ENCODE data around the gene GPRC5B.

The GPRC5B gene

GRCh38 chr16:19883966-19884485 lies 622 bp downstream of the GPRC5B start:
- no peak overlapping the region for H3K4me3 ChIP-seq (ENCODE audit: low read length)

GRCh38 chr16:19883296-19883965 lies 1.2 kb downstream of the GPRC5B start:
- H3K4me3 ChIP-seq (ENCODE audit: low read length) = no peak overlapping the region
- TF ChIP-seq ZNF274 (IDR thresholded peaks at IDR 0.05; ENCODE audit: low read depth, low read length) = no peak

More at GRCh38 chr16:19883966-19884485, 622 bp downstream of the GPRC5B start:
- no peak for TF ChIP-seq ZNF274 (IDR thresholded peaks at IDR 0.05; ENCODE audit: low read depth, low read length)

DNA sequence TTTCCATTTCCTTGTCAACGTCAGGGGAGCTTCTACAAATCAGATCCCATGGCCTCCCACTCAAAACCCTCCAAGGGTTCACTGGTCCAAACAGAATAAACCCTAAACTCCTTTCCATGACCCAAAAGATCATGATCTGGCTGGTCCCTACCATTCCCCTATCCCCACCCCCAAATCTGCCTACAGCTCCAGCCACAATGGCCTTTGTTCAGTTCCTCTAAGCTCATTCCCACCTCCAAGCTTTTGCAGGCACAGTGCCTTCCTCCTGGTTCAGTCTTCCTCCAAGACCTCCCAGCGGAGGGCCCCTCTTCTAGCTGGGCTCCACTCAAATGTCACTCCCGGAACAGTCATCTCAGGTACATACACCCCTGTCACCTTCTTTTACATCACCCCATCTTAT lies 2.0 kb downstream of the GPRC5B start:
- no peak overlapping the region for H3K4me3 ChIP-seq (ENCODE audit: low read length)
- no peak for TF ChIP-seq ZNF274 (IDR thresholded peaks at IDR 0.05; ENCODE audit: low read depth, low read length)

- no peak for TF ChIP-seq ZNF274 (IDR thresholded peaks at IDR 0.05; ENCODE audit: low read depth, low read length)
- no peak overlapping the region for H3K4me3 ChIP-seq (ENCODE audit: low read length)
Observed at GRCh38 chr16:19882186-19882585, 2.5 kb downstream of the GPRC5B start.

- no peak for TF ChIP-seq ZNF274 (IDR thresholded peaks at IDR 0.05; ENCODE audit: low read depth, low read length)
- H3K4me3 ChIP-seq (ENCODE audit: low read length) = no peak overlapping the region
Observed at GRCh38 chr16:19881783-19882182, 2.9 kb downstream of the GPRC5B start.

- no peak overlapping the region for H3K4me3 ChIP-seq (ENCODE audit: low read length)
- no peak for TF ChIP-seq ZNF274 (IDR thresholded peaks at IDR 0.05; ENCODE audit: low read depth, low read length)
Observed at GRCh38 chr16:19881028-19881427, 3.6 kb downstream of the GPRC5B start.

DNA sequence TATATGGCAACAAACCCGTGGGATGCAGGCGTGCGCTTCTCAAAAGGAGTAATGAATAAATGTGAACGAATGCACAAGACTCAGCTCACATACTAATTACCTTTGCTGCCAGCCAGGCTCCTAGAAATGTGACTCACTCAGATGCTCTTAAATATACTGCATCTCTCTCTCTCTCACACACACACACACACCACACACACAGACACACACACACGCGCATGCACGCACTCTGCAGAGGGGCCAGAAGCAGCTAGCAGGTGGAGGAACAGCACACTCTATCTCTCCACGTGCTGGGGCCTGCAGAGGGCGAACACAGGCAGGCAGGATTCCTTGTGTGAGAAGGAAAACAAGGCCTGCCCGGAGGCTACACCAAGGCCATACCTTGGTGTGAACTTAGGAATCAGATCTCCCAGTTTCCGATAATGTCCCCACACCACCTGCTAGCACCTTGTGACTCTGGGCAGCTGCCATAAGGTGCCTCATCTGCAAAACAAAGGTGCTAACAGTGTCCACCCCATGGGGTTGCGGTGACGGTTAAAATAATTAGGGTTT lies 5.3 kb downstream of the GPRC5B start:
- H3K4me3 ChIP-seq (ENCODE audit: low read length) = no peak overlapping the region
- TF ChIP-seq ZNF274 (IDR thresholded peaks at IDR 0.05; ENCODE audit: low read depth, low read length) = no peak

DNA sequence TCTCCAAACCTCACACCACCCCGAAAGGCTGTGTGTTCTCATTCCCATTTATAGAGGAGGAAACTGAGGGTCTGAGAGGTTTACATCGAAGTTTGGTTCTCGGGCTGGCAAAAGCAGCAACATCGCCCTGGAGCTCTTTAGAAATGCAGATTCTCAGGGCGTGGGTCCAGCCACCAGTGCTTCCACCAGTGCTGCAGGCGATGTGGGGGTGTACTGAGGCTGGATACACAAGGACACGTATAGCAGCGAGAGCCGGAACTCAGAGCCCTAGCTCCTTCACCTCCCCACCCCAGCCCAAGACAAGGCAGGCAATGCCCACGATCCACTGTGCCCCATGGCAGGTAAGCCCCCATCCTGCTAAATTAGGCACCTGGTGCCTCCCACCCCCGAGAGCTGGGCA lies 5.9 kb downstream of the GPRC5B start:
- no peak for TF ChIP-seq ZNF274 (IDR thresholded peaks at IDR 0.05; ENCODE audit: low read depth, low read length)
- H3K4me3 ChIP-seq (ENCODE audit: low read length) = no peak overlapping the region

DNA sequence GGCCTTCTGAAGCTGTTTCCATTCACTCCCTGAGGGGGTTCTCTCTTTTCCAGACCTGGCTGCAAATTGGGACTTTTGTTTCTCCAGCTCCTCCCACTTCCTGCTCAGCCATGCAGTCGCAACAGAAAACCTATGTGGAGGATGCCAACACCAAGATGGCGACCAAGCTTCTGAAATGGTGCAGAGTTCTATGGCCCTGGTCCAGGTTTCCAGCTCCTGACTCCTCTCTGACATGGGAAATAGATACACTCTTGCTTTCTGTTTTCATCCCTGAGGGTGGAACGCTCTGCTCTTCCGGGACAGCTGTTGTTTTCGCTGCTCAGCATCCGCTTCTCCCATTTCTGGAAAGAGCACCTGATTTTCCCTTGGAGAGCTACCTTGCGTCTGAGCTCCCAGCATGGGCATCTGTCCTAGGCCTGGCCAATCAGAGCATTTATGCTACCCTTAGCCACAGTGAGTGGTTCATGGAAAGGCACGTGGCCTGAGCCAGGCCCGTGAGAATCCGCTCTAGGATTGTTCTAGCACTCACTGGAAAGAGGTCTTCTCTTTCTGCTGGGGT lies 8.1 kb downstream of the GPRC5B start:
- H3K4me3 ChIP-seq (ENCODE audit: low read length) = no peak overlapping the region
- TF ChIP-seq ZNF274 (IDR thresholded peaks at IDR 0.05; ENCODE audit: low read depth, low read length) = no peak

DNA sequence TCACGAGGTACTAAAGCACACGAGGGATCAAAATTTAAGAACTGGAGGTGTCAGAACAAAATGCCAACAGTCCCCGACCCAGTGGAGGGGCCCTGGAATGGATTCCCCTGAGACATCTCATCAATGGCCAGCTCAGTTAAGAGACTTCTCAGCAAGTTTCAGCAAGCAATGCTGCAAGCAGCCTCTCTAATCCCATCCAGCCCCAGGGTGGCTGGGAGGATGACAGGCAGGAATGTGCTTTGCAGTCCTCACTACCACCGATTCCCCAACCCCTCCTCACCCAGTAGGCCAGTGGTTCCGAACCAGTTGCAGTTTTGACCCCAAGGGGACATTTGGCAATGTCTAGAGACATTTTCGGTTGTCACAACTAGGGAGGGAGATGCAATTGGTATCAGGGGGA lies 8.7 kb downstream of the GPRC5B start:
- no peak overlapping the region for H3K4me3 ChIP-seq (ENCODE audit: low read length)
- no peak for TF ChIP-seq ZNF274 (IDR thresholded peaks at IDR 0.05; ENCODE audit: low read depth, low read length)

GRCh38 chr16:19874851-19875546 lies 9.6 kb downstream of the GPRC5B start:
- no peak for TF ChIP-seq ZNF274 (IDR thresholded peaks at IDR 0.05; ENCODE audit: low read depth, low read length)
- H3K4me3 ChIP-seq (ENCODE audit: low read length) = no peak overlapping the region

DNA sequence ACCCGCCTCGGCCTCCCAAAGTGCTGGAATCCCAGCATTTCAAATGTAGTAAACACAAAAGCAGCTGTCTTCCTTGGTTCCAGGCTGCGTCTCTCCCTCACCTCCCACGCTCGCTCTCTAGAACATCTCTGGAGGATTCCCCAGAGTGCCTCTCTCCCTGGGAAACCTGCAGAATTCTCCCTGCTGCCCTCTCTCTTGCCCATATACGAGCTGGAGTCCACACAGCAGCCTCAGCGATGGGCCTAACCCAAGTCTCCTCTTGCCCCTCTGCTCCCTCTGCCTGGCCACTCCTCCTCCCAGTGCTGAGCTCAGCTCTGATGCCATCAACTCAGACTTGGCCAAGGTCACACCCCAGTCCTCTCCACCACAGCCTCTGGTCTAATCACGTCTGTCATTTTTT lies 10.6 kb downstream of the GPRC5B start:
- TF ChIP-seq ZNF274 (IDR thresholded peaks at IDR 0.05; ENCODE audit: low read depth, low read length) = no peak
- H3K4me3 ChIP-seq (ENCODE audit: low read length) = no peak overlapping the region

- no peak for TF ChIP-seq ZNF274 (IDR thresholded peaks at IDR 0.05; ENCODE audit: low read depth, low read length)
- H3K4me3 ChIP-seq (ENCODE audit: low read length) = no peak overlapping the region
Observed at GRCh38 chr16:19872935-19873334, 11.7 kb downstream of the GPRC5B start.

- H3K4me3 ChIP-seq (ENCODE audit: low read length) = no peak overlapping the region
- TF ChIP-seq ZNF274 (IDR thresholded peaks at IDR 0.05; ENCODE audit: low read depth, low read length) = no peak
Observed at GRCh38 chr16:19872179-19872863, 12.3 kb downstream of the GPRC5B start.
